ENCODE data around the gene UMODL1. TPM values are rescaled to one million over a fixed set of nuclear protein-coding genes. Genes with fewer than 3 reads are reported as not detected.

UMODL1 gene
- total RNA-seq, 2 experiments from 2014 or later, result 0.42 to 0.49 TPM

- Mint-ChIP-seq H3K27ac (no peak overlapping the region), H3K27me3 (peaks cover 73% of the 10 kb centered on the region)
- H3K27me3 ChIP-seq (ENCODE audit: control insufficient read depth in 1 of 2, insufficient read depth in 2 of 2, low read length in 2 of 2), result peaks cover 55 to 56% of the 10 kb centered on the region in 2 experiments
These were observed 52.2 kb downstream of the UMODL1 start for GRCh38 chr21:42123219-42123908.

DNA sequence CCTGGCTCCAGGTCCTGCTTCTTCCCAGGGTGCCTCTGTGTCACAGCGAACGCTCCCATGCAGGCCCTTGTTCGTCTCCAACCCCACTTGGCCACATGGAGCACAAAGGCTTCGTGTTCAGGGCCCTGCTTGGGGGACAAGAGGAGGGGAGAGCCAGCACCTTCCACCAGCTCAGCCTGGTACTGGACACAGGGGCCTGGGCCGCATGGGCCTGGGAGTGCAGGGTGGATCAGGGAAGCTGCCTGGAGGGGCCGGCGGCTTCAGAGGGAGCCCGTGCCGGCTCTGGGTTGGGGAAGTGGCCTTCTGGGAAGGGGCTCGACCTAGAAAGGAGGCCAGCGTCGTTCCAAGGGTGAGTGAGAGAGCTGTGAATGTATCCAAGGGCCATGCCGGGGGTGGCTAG is 53.0 kb downstream of the UMODL1 start:
- TF ChIP-seq, protein P1, sequence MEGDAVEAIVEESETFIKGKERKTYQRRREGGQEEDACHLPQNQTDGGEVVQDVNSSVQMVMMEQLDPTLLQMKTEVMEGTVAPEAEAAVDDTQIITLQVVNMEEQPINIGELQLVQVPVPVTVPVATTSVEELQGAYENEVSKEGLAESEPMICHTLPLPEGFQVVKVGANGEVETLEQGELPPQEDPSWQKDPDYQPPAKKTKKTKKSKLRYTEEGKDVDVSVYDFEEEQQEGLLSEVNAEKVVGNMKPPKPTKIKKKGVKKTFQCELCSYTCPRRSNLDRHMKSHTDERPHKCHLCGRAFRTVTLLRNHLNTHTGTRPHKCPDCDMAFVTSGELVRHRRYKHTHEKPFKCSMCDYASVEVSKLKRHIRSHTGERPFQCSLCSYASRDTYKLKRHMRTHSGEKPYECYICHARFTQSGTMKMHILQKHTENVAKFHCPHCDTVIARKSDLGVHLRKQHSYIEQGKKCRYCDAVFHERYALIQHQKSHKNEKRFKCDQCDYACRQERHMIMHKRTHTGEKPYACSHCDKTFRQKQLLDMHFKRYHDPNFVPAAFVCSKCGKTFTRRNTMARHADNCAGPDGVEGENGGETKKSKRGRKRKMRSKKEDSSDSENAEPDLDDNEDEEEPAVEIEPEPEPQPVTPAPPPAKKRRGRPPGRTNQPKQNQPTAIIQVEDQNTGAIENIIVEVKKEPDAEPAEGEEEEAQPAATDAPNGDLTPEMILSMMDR (IDR thresholded peaks at IDR 0.05), result no peak
- POLR2A ChIA-PET, result no interaction called here
- ATAC-seq (ENCODE audit: poor library complexity), result no peak

More at GRCh38 chr21:42123219-42123908, 52.2 kb downstream of the UMODL1 start:
- POLR2A ChIA-PET, result no interaction called here
- Mint-ChIP-seq H3K4me1 (ENCODE audit: low read depth) (peaks cover 13% of the 10 kb centered on the region), H3K4me3 (no peak overlapping the region), H3K36me3 (ENCODE audit: low read depth) (no peaks in the 10 kb centered on the region), H3K9me3 (no peaks in the 10 kb centered on the region)
- TF ChIP-seq, protein P1 (IDR thresholded peaks at IDR 0.05), result no peak
- CTCF ChIA-PET, result no interaction called here
- DNase-seq (no peak), ATAC-seq (ENCODE audit: poor library complexity) (no peak)
- no peak overlapping the region for H3K4me3 ChIP-seq (ENCODE audit: low read length)
- peaks cover 13% of the 10 kb centered on the region for H3K4me1 ChIP-seq (ENCODE audit: insufficient read depth, low read length)
- H3K36me3 ChIP-seq (ENCODE audit: insufficient read depth, low read length), result no peaks in the 10 kb centered on the region
- intact Hi-C loops (cut with DNase I, micrococcal nuclease), result loop anchor here in 1 of 2 experiments (1.0 kb wide), 1 partner anchor 39 kb away; no protein-coding TSS in a partner anchor
- H3K27ac ChIP-seq (ENCODE audit: low read depth in 1 of 2, low read length in 2 of 2), result no peak overlapping the region
- no peaks in the 10 kb centered on the region for H3K9me3 ChIP-seq (ENCODE audit: control insufficient read depth in 1 of 2, insufficient read depth in 1 of 2, low read length in 2 of 2)

GRCh38 chr21:42124826-42125570 is 53.9 kb downstream of the UMODL1 start:
- Histone ChIP-seq H3K4me3 (ENCODE audit: low read length) (no peak overlapping the region), H3K4me1 (ENCODE audit: insufficient read depth, low read length) (peaks cover 6% of the 10 kb centered on the region), H3K27me3 (ENCODE audit: control insufficient read depth in 1 of 2, insufficient read depth in 2 of 2, low read length in 2 of 2) (peaks cover 39 to 44% of the 10 kb centered on the region in 2 experiments), H3K36me3 (ENCODE audit: insufficient read depth, low read length) (no peaks in the 10 kb centered on the region), H3K9me3 (ENCODE audit: control insufficient read depth in 1 of 2, insufficient read depth in 1 of 2, low read length in 2 of 2) (no peaks in the 10 kb centered on the region), H3K27ac (ENCODE audit: low read depth in 1 of 2, low read length in 2 of 2) (no peak overlapping the region)
- intact Hi-C loops (cut with DNase I, micrococcal nuclease), result no loop called here
- TF ChIP-seq, protein P1 (IDR thresholded peaks at IDR 0.05), result no peak
- no peak overlapping the region for H3K4me3 Mint-ChIP-seq
- H3K4me1 Mint-ChIP-seq (ENCODE audit: low read depth), result peaks cover 6% of the 10 kb centered on the region
- H3K9me3 Mint-ChIP-seq, result no peaks in the 10 kb centered on the region
- CTCF ChIA-PET, result no interaction called here
- DNase-seq, result no peak
- no peaks in the 10 kb centered on the region for H3K36me3 Mint-ChIP-seq (ENCODE audit: low read depth)
- no peak overlapping the region for H3K27ac Mint-ChIP-seq
- POLR2A ChIA-PET, result no interaction called here
- ATAC-seq (ENCODE audit: poor library complexity), result no peak
- H3K27me3 Mint-ChIP-seq, result peaks cover 58% of the 10 kb centered on the region

More for the DNA sequence above, 53.0 kb downstream of the UMODL1 start:
- Histone ChIP-seq H3K27ac (ENCODE audit: low read depth in 1 of 2, low read length in 2 of 2) (no peak overlapping the region), H3K27me3 (ENCODE audit: control insufficient read depth in 1 of 2, insufficient read depth in 2 of 2, low read length in 2 of 2) (peaks cover 48 to 49% of the 10 kb centered on the region in 2 experiments), H3K9me3 (ENCODE audit: control insufficient read depth in 1 of 2, insufficient read depth in 1 of 2, low read length in 2 of 2) (no peaks in the 10 kb centered on the region), H3K4me3 (ENCODE audit: low read length) (no peak overlapping the region), H3K36me3 (ENCODE audit: insufficient read depth, low read length) (no peaks in the 10 kb centered on the region), H3K4me1 (ENCODE audit: insufficient read depth, low read length) (peaks cover 7% of the 10 kb centered on the region)
- Mint-ChIP-seq H3K36me3 (ENCODE audit: low read depth) (no peaks in the 10 kb centered on the region), H3K27ac (no peak overlapping the region), H3K9me3 (no peaks in the 10 kb centered on the region), H3K4me1 (ENCODE audit: low read depth) (peaks cover 12% of the 10 kb centered on the region), H3K27me3 (peaks cover 67% of the 10 kb centered on the region), H3K4me3 (no peak overlapping the region)
- intact Hi-C loops (cut with DNase I, micrococcal nuclease), result no loop called here
- DNase-seq, result no peak
- CTCF ChIA-PET, result no interaction called here

Measured in CD4-positive, alpha-beta T cell (primary cell).